Renal cortex interstitium (tissue), 11 donors: ENCODE measurements around the gene NAV2. TPM values are rescaled to one million over a fixed set of nuclear protein-coding genes. Genes with fewer than 3 reads are reported as not detected.

Experiments
- DNase-seq, 11 donors: peaks; one replicate each; pipeline ENCODE4 v3.0.0-alpha.2; 2013; ENCODE audit warnings: low read depth in 9 of 11, low spot score in 4 of 11; ENCODE audit errors: extremely low read depth in 1 of 11
- polyA plus RNA-seq, 3 donors: library from polyadenylated mRNA; unstranded; fragments of 120-200 nt; gene quantifications; one replicate each; pipeline ENCODE4 v1.2.1, GENCODE V29; 2013; ENCODE audit not compliant: insufficient read length in 3 of 3

Gene NAV2
- polyA plus RNA-seq, 3 donors: 36.9 to 94.9 (median 39.5) TPM

- DNase-seq: no peak
These were observed 372.5 kb downstream of the NAV2 start for GRCh38 chr11:20084921-20085814.

GRCh38 chr11:20085918-20086317 is 373.3 kb downstream of the NAV2 start:
- no peak for DNase-seq

GRCh38 chr11:20087118-20087521 is 374.5 kb downstream of the NAV2 start:
- DNase-seq: no peak

GRCh38 chr11:20088397-20089225 is 376.0 kb downstream of the NAV2 start:
- DNase-seq: no peak

GRCh38 chr11:20089367-20089766 is 376.7 kb downstream of the NAV2 start:
- DNase-seq: no peak

- peak in 4 of 11 donors; percentile 26 to 48 (median 40) for DNase-seq
These were observed 377.4 kb downstream of the NAV2 start for GRCh38 chr11:20089796-20090653.

GRCh38 chr11:20090654-20091374 is 378.2 kb downstream of the NAV2 start:
- no peak for DNase-seq

- no peak for DNase-seq
These were observed 381.1 kb downstream of the NAV2 start for GRCh38 chr11:20093775-20094174.

GRCh38 chr11:20095189-20095588 is 382.6 kb downstream of the NAV2 start:
- DNase-seq: no peak

GRCh38 chr11:20097319-20098221 is 384.9 kb downstream of the NAV2 start:
- no peak for DNase-seq

GRCh38 chr11:20099527-20099926 is 386.9 kb downstream of the NAV2 start:
- no peak for DNase-seq

GRCh38 chr11:20102397-20102796 is 389.8 kb downstream of the NAV2 start:
- no peak for DNase-seq

GRCh38 chr11:20103281-20103680 is 390.6 kb downstream of the NAV2 start:
- DNase-seq: no peak

GRCh38 chr11:20105427-20105826 is 392.8 kb downstream of the NAV2 start:
- DNase-seq: no peak

- DNase-seq: no peak
These were observed 397.3 kb downstream of the NAV2 start for GRCh38 chr11:20109731-20110445.

GRCh38 chr11:20110908-20111669 is 398.5 kb downstream of the NAV2 start:
- peak in 2 of 11 donors; percentile 29 to 39 for DNase-seq
